MM.1S (cell line): ENCODE results near the gene SNX18.

Experiments used
- DNase-seq: peaks from one replicate; pipeline ENCODE4 v3.0.0-alpha.2; 2015
- H2AFZ ChIP-seq: fragments of 300-600 bp; sonication (generic); 2 replicates; pipeline ENCODE4 v1.6.0; 2016; ENCODE audit warnings: antibody characterized with exemption, low read length
- H3F3A ChIP-seq: fragments of 300-600 bp; sonication (generic); 2 replicates; pipeline ENCODE4 v1.6.1; 2016; ENCODE audit warnings: mild to moderate bottlenecking, antibody characterized with exemption, low read length, moderate library complexity, mixed read lengths; ENCODE audit not compliant: insufficient read depth
- H3K27ac ChIP-seq: fragments of 300-600 bp; sonication (generic); 2 replicates; pipeline ENCODE4 v1.5.1; 2016; ENCODE audit warnings: mild to moderate bottlenecking, low read length
- H3K27me3 ChIP-seq: fragments of 300-600 bp; sonication (generic); replicated peaks from 2 replicates; pipeline ENCODE4 v1.6.0; 2016; ENCODE audit warnings: low read length; ENCODE audit not compliant: insufficient read depth
- H3K36me3 ChIP-seq: fragments of 300-600 bp; sonication (generic); replicated peaks from 2 replicates; pipeline ENCODE4 v1.6.1; 2016; ENCODE audit warnings: mild to moderate bottlenecking, low read length, mixed read lengths; ENCODE audit not compliant: insufficient read depth
- H3K4me1 ChIP-seq: fragments of 300-600 bp; sonication (generic); 2 replicates; pipeline ENCODE4 v1.6.1; 2016; ENCODE audit warnings: low read length, mixed read lengths
- H3K4me2 ChIP-seq: fragments of 300-600 bp; sonication (generic); 2 replicates; pipeline ENCODE4 v1.6.0; 2016; ENCODE audit warnings: low read depth, low read length
- H3K4me3 ChIP-seq: fragments of 300-600 bp; sonication (generic); 2 replicates; pipeline ENCODE4 v1.5.1; 2016; ENCODE audit warnings: low read length, mixed read lengths
- H3K79me2 ChIP-seq: fragments of 300-600 bp; sonication (generic); 2 replicates; pipeline ENCODE4 v1.6.1; 2016; ENCODE audit warnings: mixed run types, low read length, mixed read lengths
- H3K9ac ChIP-seq: fragments of 300-600 bp; sonication (generic); 2 replicates; pipeline ENCODE4 v1.6.1; 2016; ENCODE audit warnings: low read length, mixed read lengths
- H3K9me2 ChIP-seq: fragments of 300-600 bp; sonication (generic); replicated peaks from 2 replicates; pipeline ENCODE4 v1.6.1; 2016; ENCODE audit warnings: mild to moderate bottlenecking, low read length, mixed read lengths; ENCODE audit not compliant: insufficient read depth
- H3K9me3 ChIP-seq: fragments of 300-600 bp; sonication (generic); replicated peaks from 2 replicates; pipeline ENCODE4 v1.6.1; 2016; ENCODE audit warnings: mild to moderate bottlenecking, low read length, mixed read lengths; ENCODE audit not compliant: insufficient read depth
- H4K20me1 ChIP-seq: fragments of 300-600 bp; sonication (generic); 2 replicates; pipeline ENCODE4 v1.6.1; 2016; ENCODE audit warnings: mild to moderate bottlenecking, low read length, moderate library complexity, mixed read lengths; ENCODE audit not compliant: insufficient read depth
- CTCF ChIP-seq: fragments of 300-600 bp; sonication (generic); IDR thresholded peaks from 2 replicates; pipeline ENCODE4 v1.5.1; 2016; ENCODE audit warnings: antibody characterized with exemption, low read length, mixed read lengths
- EZH2 ChIP-seq: fragments of 300-600 bp; sonication (generic); optimal IDR thresholded peaks from 2 replicates; pipeline ENCODE3; 2017; ENCODE audit warnings: low read depth, mild to moderate bottlenecking, antibody characterized with exemption, low read length, mixed read lengths
- EZH2phosphoT487 ChIP-seq: fragments of 300-600 bp; sonication (generic); IDR thresholded peaks from 2 replicates; pipeline ENCODE4 v1.6.1; 2018; ENCODE audit warnings: antibody characterized with exemption, low read length

The SNX18 gene

GRCh38 chr5:54525692-54526091, 8.1 kb downstream of the SNX18 start:
- H3K79me2 ChIP-seq, result peaks cover 99% of the 10 kb centered on the region

GRCh38 chr5:54526604-54527288, 9.2 kb downstream of the SNX18 start:
- Histone ChIP-seq H3K27me3 (no peaks in the 10 kb centered on the region), H3F3A (peaks cover 23% of the 10 kb centered on the region), H3K9ac (no peak overlapping the region), H4K20me1 (0 out of 2 replicates have a peak, but pooled peaks cover 8% of the 10 kb centered on the region), H2AFZ (no peak overlapping the region), H3K9me3 (no peaks in the 10 kb centered on the region), H3K9me2 (no peaks in the 10 kb centered on the region), H3K27ac (no peak overlapping the region), H3K4me3 (no peak overlapping the region), H3K4me2 (no peak overlapping the region), H3K4me1 (peaks cover 24% of the 10 kb centered on the region), H3K36me3 (no peaks in the 10 kb centered on the region), H3K79me2 (peaks cover 99% of the 10 kb centered on the region)
- no peak for TF ChIP-seq CTCF
- no peak for TF ChIP-seq EZH2phosphoT487
- no peak for TF ChIP-seq EZH2
- DNase-seq, result no peak

More at GRCh38 chr5:54525692-54526091, 8.1 kb downstream of the SNX18 start:
- DNase-seq, result no peak
- TF ChIP-seq EZH2 (no peak), CTCF (no peak)
- H3K4me1 ChIP-seq, result peaks cover 28% of the 10 kb centered on the region
- no peaks in the 10 kb centered on the region for H3K27me3 ChIP-seq
- H3K4me3 ChIP-seq, result no peak overlapping the region
- H2AFZ ChIP-seq, result no peak overlapping the region
- no peak overlapping the region for H3K9ac ChIP-seq
- H3K9me3 ChIP-seq, result no peaks in the 10 kb centered on the region
- H3K9me2 ChIP-seq, result no peaks in the 10 kb centered on the region
- peaks cover 23% of the 10 kb centered on the region for H3F3A ChIP-seq
- no peak overlapping the region for H3K27ac ChIP-seq
- no peaks in the 10 kb centered on the region for H3K36me3 ChIP-seq
- H3K4me2 ChIP-seq, result no peak overlapping the region
- 0 out of 2 replicates have a peak, but pooled peaks cover 8% of the 10 kb centered on the region for H4K20me1 ChIP-seq

- H4K20me1 ChIP-seq, result 0 out of 2 replicates have a peak, but pooled peaks cover 8% of the 10 kb centered on the region
- no peak overlapping the region for H3K27ac ChIP-seq
- H2AFZ ChIP-seq, result no peak overlapping the region
- no peaks in the 10 kb centered on the region for H3K36me3 ChIP-seq
- no peak overlapping the region for H3K9ac ChIP-seq
- H3K27me3 ChIP-seq, result no peaks in the 10 kb centered on the region
- peaks cover 9% of the 10 kb centered on the region for H3F3A ChIP-seq
- H3K4me1 ChIP-seq, result peaks cover 9% of the 10 kb centered on the region
- H3K4me2 ChIP-seq, result no peak overlapping the region
- H3K4me3 ChIP-seq, result no peak overlapping the region
- H3K9me2 ChIP-seq, result no peaks in the 10 kb centered on the region
- no peak for DNase-seq
- peaks cover 99% of the 10 kb centered on the region for H3K79me2 ChIP-seq
- TF ChIP-seq CTCF, result no peak
- TF ChIP-seq EZH2phosphoT487, result no peak
- TF ChIP-seq EZH2, result no peak
- H3K9me3 ChIP-seq, result no peaks in the 10 kb centered on the region
Observed at GRCh38 chr5:54528633-54529209, 11.2 kb downstream of the SNX18 start.
